ENCODE results near the gene ZNF618. TPM values are rescaled to one million over a fixed set of nuclear protein-coding genes. Genes with fewer than 3 reads are reported as not detected.

Gene ZNF618
- total RNA-seq, 2 experiments from 2014 or later, result 0.12 to 0.33 TPM

- DNase-seq, result no peak
- Mint-ChIP-seq H3K9me3 (peaks cover 9% of the 10 kb centered on the region), H3K4me3 (no peak overlapping the region), H3K27me3 (peaks cover 9% of the 10 kb centered on the region), H3K4me1 (ENCODE audit: low read depth) (no peaks in the 10 kb centered on the region), H3K27ac (no peak overlapping the region), H3K36me3 (no peaks in the 10 kb centered on the region)
- intact Hi-C loops (cut with micrococcal nuclease), result loop anchor here (10.0 kb wide), 1 partner anchor 56 kb away; no protein-coding TSS in a partner anchor
- POLR2A ChIA-PET, result no interaction called here
- CTCF ChIA-PET, result no interaction called here
Measured at GRCh38 chr9:113901221-113901688, 25.1 kb downstream of the ZNF618 start.

GRCh38 chr9:113903514-113904077 is 27.5 kb downstream of the ZNF618 start:
- DNase-seq, result no peak
- ChIA-PET POLR2A (no interaction called here), CTCF (no interaction called here)
- no peaks in the 10 kb centered on the region for H3K4me1 Mint-ChIP-seq (ENCODE audit: low read depth)
- no peaks in the 10 kb centered on the region for H3K36me3 Mint-ChIP-seq
- peaks cover 9% of the 10 kb centered on the region for H3K9me3 Mint-ChIP-seq
- peaks cover 8% of the 10 kb centered on the region for H3K27me3 Mint-ChIP-seq
- intact Hi-C loops (cut with micrococcal nuclease), result loop anchor here (10.0 kb wide), 1 partner anchor 59 kb away; no protein-coding TSS in a partner anchor
- H3K4me3 Mint-ChIP-seq, result no peak overlapping the region
- H3K27ac Mint-ChIP-seq, result no peak overlapping the region

DNA sequence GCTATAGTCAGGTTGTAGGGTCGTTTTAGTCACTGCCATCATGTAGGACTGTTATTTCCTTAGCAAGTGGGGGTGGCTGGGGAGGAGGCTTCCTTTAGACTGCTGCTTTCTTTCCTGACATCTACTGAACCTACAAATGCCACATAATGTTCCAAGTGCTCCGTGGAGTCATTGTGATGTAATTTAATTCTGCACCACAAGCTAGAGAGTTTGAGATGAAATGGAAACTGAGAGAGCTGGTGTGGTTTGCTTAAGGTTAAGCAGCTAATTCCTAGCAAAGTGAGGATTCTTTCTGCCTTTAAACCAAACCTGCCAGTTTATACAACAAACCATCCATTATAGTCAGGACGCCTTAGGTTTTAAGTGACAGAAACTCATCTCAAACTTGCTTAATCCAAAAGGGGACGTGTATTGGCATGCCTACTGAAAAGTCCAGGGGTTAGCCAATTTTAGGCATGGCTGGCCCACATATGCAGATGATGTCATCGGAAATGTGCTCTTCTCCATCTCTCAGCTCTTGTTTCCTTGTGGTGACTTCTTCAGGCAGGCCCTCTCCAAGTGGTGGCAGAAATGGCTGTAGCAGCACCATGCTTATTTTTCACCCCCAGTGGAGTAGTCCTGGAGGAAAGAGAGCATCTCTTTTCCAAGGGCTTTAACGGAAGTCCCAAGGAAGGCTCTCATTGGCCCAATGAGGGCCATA is 30.5 kb downstream of the ZNF618 start:
- H3K27ac Mint-ChIP-seq, result no peak overlapping the region
- no peak overlapping the region for H3K4me3 Mint-ChIP-seq
- DNase-seq, result no peak
- no peaks in the 10 kb centered on the region for H3K36me3 Mint-ChIP-seq
- intact Hi-C loops (cut with micrococcal nuclease), result loop anchor here (10.0 kb wide), 1 partner anchor 62 kb away; no protein-coding TSS in a partner anchor
- peaks cover 2% of the 10 kb centered on the region for H3K27me3 Mint-ChIP-seq
- POLR2A ChIA-PET, result no interaction called here
- CTCF ChIA-PET, result no interaction called here
- peaks cover 9% of the 10 kb centered on the region for H3K9me3 Mint-ChIP-seq
- H3K4me1 Mint-ChIP-seq (ENCODE audit: low read depth), result no peaks in the 10 kb centered on the region

DNA sequence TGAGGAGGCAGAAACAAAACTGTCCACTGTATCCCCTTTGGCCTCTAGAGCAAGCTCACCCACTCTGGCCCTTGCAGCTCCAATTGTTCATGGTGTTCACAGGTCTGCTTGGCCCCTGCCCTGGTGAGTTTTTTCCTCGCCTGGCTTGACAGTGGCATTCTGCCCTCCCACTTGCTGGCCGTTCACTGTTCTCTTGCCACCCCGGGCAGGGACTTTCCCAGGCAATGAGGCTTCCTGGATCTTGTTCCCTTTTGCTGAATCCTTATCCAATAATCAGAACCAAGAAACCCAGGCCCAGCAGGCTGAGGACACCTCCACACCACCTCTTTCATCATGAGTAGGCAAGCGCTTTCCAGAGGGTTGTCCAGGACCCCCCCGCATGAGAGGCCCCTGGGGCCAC is 31.2 kb downstream of the ZNF618 start:
- Mint-ChIP-seq H3K4me3 (no peak overlapping the region), H3K27me3 (no peaks in the 10 kb centered on the region), H3K4me1 (ENCODE audit: low read depth) (no peaks in the 10 kb centered on the region), H3K27ac (no peak overlapping the region), H3K9me3 (peaks cover 9% of the 10 kb centered on the region), H3K36me3 (no peaks in the 10 kb centered on the region)
- DNase-seq, result no peak
- ChIA-PET POLR2A (no interaction called here), CTCF (no interaction called here)
- intact Hi-C loops (cut with micrococcal nuclease), result loop anchor here (10.0 kb wide), 1 partner anchor 62 kb away; no protein-coding TSS in a partner anchor

DNA sequence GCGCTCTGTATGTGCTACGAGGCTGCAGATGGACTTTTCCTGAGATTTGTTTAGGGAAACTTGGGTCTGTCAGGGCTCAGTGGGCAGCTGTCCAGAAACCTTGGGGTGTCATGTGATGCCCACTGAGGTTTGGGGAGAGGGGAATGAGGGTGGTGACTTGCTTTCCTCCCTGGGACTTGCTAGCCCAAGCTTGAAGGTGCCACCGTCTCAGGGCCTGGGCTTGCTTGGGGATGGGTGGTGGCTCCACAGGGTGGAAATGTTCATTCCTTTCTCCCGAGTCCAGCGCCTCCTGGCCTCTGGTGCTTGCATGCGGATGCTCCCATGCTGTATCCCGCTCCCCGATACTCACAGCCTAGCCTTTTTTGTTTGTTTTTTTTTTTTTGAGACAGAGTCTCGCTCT is 33.3 kb downstream of the ZNF618 start:
- CTCF ChIA-PET, result no interaction called here
- Mint-ChIP-seq H3K4me1 (ENCODE audit: low read depth) (no peaks in the 10 kb centered on the region), H3K4me3 (no peak overlapping the region), H3K27me3 (no peaks in the 10 kb centered on the region), H3K36me3 (no peaks in the 10 kb centered on the region), H3K9me3 (no peaks in the 10 kb centered on the region), H3K27ac (no peak overlapping the region)
- no peak for DNase-seq
- POLR2A ChIA-PET, result no interaction called here
- intact Hi-C loops (cut with micrococcal nuclease), result loop anchor here (10.0 kb wide), 1 partner anchor 65 kb away; no protein-coding TSS in a partner anchor

DNA sequence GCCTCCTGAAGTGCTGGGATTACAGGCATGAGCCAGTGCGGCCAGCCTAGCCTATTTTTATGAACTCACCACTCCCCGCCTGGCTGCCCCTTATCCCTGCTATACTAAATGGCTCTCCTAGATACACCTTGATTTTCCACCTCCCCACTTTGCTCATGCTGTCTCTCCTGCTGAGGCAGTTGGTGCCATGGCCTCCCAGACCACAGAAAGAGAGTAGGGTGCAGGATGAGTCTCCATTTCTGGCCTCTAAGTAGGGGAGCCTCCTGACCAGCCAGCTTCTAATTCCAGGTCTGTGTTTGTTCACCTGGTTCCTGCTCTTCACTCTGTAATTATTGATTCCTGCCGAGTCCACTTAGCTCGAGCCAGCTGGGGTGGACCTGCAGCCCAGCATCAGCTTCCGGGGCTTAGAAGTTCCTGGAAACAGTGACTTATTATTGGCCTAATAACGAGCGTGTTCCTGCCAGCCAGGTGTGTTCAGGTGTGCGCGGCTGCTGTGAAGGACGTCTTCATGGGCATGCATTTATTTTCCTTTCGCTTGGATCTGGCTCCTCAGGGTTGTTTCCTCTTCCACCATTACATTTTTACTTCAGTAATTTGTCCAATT is 34.0 kb downstream of the ZNF618 start:
- DNase-seq, result no peak
- Mint-ChIP-seq H3K4me1 (ENCODE audit: low read depth) (no peaks in the 10 kb centered on the region), H3K27ac (no peak overlapping the region), H3K36me3 (no peaks in the 10 kb centered on the region), H3K9me3 (no peaks in the 10 kb centered on the region), H3K27me3 (no peaks in the 10 kb centered on the region), H3K4me3 (no peak overlapping the region)
- CTCF ChIA-PET, result no interaction called here
- POLR2A ChIA-PET, result no interaction called here
- intact Hi-C loops (cut with micrococcal nuclease), result no loop called here

DNA sequence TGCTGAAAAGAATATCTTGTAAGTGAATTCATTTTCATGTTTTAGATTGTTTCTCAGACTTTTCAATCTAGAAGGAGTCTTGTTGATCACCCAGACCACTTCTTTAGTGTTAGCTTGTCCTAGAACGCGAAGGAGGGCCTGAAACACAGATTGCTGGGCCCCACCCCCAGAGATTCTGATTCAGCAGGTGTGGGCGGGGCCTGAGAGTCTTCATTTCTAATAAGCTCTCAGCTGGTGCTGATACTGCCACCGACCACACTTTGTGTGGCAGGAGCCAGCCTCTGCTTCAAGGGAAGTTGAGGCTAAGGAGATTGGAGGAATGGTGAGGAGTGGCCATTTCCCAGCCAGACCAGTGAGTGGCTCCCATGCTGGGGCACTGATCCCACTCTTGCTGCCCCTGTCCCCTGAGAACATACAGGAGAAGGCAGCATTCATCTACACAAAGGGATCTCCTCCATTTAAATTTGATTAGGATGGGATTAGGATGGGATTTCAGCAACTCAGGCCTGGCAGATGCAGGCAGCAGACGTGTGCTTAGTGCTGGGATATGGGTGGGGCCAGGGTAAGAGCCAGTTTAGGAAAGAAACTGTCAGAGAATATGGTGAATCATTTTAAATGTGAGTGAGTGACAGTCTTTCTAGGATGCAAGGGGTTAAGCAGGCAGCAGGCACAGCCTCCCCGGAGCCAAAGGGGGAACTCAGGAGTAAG is 35.9 kb downstream of the ZNF618 start:
- CTCF ChIA-PET, result no interaction called here
- no peak overlapping the region for H3K27ac Mint-ChIP-seq
- intact Hi-C loops (cut with micrococcal nuclease), result no loop called here

GRCh38 chr9:113912816-113913215 is 36.7 kb downstream of the ZNF618 start:
- Mint-ChIP-seq H3K27ac (no peak overlapping the region), H3K4me3 (no peak overlapping the region), H3K4me1 (ENCODE audit: low read depth) (no peaks in the 10 kb centered on the region), H3K27me3 (no peaks in the 10 kb centered on the region), H3K36me3 (no peaks in the 10 kb centered on the region), H3K9me3 (no peaks in the 10 kb centered on the region)
- intact Hi-C loops (cut with micrococcal nuclease), result no loop called here
- DNase-seq, result no peak
- POLR2A ChIA-PET, result no interaction called here
- CTCF ChIA-PET, result no interaction called here

More for the DNA sequence above, 35.9 kb downstream of the ZNF618 start:
- no peaks in the 10 kb centered on the region for H3K9me3 Mint-ChIP-seq
- no peak for DNase-seq
- H3K4me1 Mint-ChIP-seq (ENCODE audit: low read depth), result no peaks in the 10 kb centered on the region
- POLR2A ChIA-PET, result interaction anchor here (0.6 kb wide), 1 partner anchor 61 kb away, joined by 3 read pairs; no protein-coding TSS in a partner anchor
- H3K36me3 Mint-ChIP-seq, result no peaks in the 10 kb centered on the region
- no peak overlapping the region for H3K4me3 Mint-ChIP-seq
- H3K27me3 Mint-ChIP-seq, result no peaks in the 10 kb centered on the region

- Mint-ChIP-seq H3K36me3 (no peaks in the 10 kb centered on the region), H3K27ac (no peak overlapping the region), H3K4me1 (ENCODE audit: low read depth) (no peaks in the 10 kb centered on the region), H3K27me3 (no peaks in the 10 kb centered on the region), H3K4me3 (no peak overlapping the region), H3K9me3 (no peaks in the 10 kb centered on the region)
- POLR2A ChIA-PET, result no interaction called here
- intact Hi-C loops (cut with micrococcal nuclease), result no loop called here
- no peak for DNase-seq
- CTCF ChIA-PET, result no interaction called here
Measured at GRCh38 chr9:113913426-113914195, 37.5 kb downstream of the ZNF618 start.

- no peak for DNase-seq
- H3K27me3 Mint-ChIP-seq, result no peaks in the 10 kb centered on the region
- ChIA-PET POLR2A (no interaction called here), CTCF (no interaction called here)
- H3K27ac Mint-ChIP-seq, result no peak overlapping the region
- no peak overlapping the region for H3K4me3 Mint-ChIP-seq
- intact Hi-C loops (cut with micrococcal nuclease), result no loop called here
- no peaks in the 10 kb centered on the region for H3K4me1 Mint-ChIP-seq (ENCODE audit: low read depth)
- no peaks in the 10 kb centered on the region for H3K9me3 Mint-ChIP-seq
- no peaks in the 10 kb centered on the region for H3K36me3 Mint-ChIP-seq
Measured at GRCh38 chr9:113914517-113914916, 38.4 kb downstream of the ZNF618 start.

- H3K27me3 Mint-ChIP-seq, result no peaks in the 10 kb centered on the region
- ChIA-PET CTCF (interaction anchor here (1.2 kb wide), 1 partner anchor 108 kb away, joined by 4 read pairs; no protein-coding TSS in a partner anchor), POLR2A (no interaction called here)
- DNase-seq, result no peak
- intact Hi-C loops (cut with micrococcal nuclease), result no loop called here
- no peaks in the 10 kb centered on the region for H3K9me3 Mint-ChIP-seq
- H3K4me1 Mint-ChIP-seq (ENCODE audit: low read depth), result no peaks in the 10 kb centered on the region
- H3K27ac Mint-ChIP-seq, result no peak overlapping the region
- H3K4me3 Mint-ChIP-seq, result no peak overlapping the region
- no peaks in the 10 kb centered on the region for H3K36me3 Mint-ChIP-seq
Measured at GRCh38 chr9:113915817-113916434, 39.8 kb downstream of the ZNF618 start.

Measured in activated CD4-positive, alpha-beta memory T cell treated with anti-CD3 and anti-CD28 coated beads for 36 hours (primary cell).